Measurements from ENCODE around the gene SLC22A31.
A peak's percentile ranks its signal among the peaks of the same experiment; 100 is the strongest.
"Not testable (repeated sequence)": the region's sequence is repeated elsewhere in the genome, so short reads cannot be mapped to it uniquely, and the experiment has no call there.

Gene SLC22A31

DNA sequence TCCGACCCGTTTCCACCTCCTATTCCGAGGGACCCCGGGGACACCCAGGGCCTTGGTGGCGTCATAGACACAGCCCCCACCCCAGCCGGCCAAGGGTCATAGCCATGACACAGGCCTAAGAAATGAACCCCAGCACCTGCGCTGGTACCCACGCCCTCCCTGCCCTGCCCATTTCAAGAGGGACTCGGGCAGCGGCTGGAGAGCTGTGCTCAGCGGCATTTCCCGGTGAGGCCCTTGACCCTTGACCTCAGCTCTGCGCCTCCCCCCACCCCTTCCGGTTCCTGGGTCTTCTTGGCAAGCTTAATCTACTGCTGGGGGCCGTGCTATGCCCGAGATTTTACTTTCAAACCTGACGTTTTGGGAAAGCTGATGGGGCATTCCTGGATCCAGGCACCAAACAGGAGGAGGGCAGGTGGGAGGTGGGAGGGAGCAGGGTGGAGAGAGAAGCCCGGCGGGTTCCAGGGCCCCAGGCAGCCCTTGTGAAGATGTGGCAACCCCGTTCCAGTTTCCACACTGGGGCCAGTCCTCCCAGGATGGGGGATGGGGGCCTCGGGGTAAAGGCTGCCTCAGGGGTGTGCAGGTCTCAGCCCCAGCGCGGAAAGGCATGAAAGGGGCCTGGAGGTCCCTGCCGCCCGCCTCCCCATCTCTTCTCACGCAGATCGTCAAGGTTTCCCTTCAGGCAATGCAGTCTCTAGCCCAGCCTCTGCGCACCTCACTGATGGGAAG is at the start of gene SLC22A31:
SLC22A31 (minus strand) TSS at position 414 of the 726 bp plus-strand sequence; CDS start at position 378, 36 bp downstream.
- no peak for DNase-seq (ENCODE audit: low spot score)

GRCh38 chr16:89248196-89248982 is 48.1 kb upstream of the SLC22A31 start:
- DNase-seq (ENCODE audit: low spot score): no peak

DNA sequence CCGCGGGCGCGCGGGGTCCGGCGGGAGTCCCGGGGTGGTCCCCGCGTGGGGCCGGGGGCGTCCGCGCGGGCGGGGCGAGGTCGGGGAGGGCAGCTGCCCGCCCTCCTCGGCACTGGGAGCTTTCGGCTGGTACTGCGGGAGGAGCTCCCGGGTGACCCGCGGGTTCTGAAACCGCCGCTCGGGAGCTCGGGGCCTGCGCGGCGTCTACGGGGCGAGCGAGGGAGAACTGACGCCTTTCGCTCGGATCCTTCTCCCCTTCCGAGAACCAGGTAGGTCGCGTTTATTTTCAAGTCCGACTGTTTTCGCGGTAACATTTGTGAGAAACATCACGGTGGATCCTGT is 47.4 kb upstream of the SLC22A31 start:
- not testable (repeated sequence) for DNase-seq (ENCODE audit: low spot score)

GRCh38 chr16:89246903-89247733 is 46.8 kb upstream of the SLC22A31 start:
- no peak for DNase-seq (ENCODE audit: low spot score)

DNA sequence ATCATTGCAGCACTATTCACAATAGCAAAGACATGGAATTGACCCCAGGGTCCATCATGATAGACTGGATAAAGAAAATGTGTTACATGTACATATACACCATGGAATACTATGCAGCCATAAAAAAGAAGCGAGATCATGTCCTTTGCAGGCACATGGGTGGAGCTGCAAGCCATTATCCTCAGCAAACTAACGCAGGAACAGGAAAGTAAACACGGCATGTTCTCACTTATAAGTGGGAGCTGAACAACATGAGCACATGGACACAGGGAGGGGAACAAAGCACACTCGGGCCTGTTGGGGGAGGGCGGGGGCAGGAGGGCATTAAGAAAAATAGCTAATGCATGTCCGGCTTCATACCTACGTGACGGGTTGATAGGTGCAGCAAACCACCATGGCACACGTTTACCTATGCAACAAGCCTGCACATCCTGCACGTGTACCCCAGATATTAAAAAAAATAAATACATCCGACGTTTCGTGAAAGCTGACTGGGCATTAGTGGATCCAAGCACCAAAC is 46.1 kb upstream of the SLC22A31 start:
- no peak for DNase-seq (ENCODE audit: low spot score)

DNA sequence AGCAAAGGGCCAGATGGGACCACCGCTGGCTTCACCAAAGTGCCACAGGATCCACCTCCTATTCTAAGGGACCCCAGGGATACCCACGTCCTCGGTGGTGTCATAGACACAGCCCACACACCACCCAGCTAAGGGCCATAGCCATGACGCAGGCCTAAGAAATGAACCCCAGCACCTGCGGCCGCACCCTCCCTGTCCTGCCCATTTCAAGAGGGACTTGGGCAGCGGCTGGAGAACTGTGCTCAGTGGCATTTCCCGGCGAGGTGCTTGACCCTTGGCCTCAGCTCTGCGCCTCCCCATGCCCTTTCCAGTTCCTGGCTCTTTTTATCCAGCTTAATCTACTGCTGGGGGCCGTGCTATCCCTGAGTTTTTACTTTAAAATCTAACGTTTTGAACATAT is 44.4 kb upstream of the SLC22A31 start:
- no peak for DNase-seq (ENCODE audit: low spot score)

DNA sequence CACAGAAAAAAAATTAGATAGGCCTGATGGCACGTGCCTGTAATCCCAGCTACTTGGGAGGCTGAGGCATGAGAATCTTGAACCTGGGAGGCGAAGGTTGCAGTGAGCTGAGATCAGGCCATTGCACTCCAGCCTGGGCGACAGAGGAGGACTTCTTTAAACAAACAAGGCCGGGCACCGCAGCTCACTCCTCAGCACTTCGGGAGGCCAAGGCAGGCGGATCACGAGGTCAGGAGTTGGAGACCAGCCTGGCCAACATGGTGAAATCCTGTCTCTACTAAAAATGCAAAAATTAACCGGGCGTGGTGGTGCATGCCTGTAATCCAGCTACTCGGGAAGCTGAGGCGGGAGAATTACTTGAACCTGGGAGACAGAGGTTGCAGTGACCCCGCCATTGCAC is 43.9 kb upstream of the SLC22A31 start:
- not testable (repeated sequence) for DNase-seq (ENCODE audit: low spot score)

GRCh38 chr16:89243664-89244063 is 43.3 kb upstream of the SLC22A31 start:
- no peak for DNase-seq (ENCODE audit: low spot score)

GRCh38 chr16:89242795-89243200 is 42.5 kb upstream of the SLC22A31 start:
- no peak for DNase-seq (ENCODE audit: low spot score)

- peak; percentile 81 for DNase-seq (ENCODE audit: low spot score)
Measured at GRCh38 chr16:89241187-89242007, 41.1 kb upstream of the SLC22A31 start.

DNA sequence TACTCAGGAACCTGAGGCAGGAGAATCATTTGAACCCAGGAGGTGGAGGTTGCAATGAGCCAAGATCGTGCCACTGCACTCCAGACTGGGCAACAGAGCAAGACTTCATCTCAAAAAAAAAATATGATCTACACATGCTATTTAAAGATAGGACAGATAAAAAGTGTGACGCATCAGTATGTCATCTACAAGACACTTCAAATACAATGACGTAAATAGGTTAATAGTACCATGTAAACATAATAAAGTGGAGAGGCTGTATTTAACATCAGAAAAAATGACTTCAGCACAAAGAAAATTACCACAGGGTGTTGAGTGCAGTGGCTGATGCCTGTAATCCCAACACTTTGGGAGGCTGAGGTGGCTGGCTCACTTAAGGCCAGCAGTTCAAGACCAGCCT is 37.4 kb upstream of the SLC22A31 start:
- DNase-seq (ENCODE audit: low spot score): peak; percentile 51

- no peak for DNase-seq (ENCODE audit: low spot score)
Measured at GRCh38 chr16:89233678-89234490, 33.5 kb upstream of the SLC22A31 start.

GRCh38 chr16:89232107-89232506 is 31.8 kb upstream of the SLC22A31 start:
- no peak for DNase-seq (ENCODE audit: low spot score)

DNA sequence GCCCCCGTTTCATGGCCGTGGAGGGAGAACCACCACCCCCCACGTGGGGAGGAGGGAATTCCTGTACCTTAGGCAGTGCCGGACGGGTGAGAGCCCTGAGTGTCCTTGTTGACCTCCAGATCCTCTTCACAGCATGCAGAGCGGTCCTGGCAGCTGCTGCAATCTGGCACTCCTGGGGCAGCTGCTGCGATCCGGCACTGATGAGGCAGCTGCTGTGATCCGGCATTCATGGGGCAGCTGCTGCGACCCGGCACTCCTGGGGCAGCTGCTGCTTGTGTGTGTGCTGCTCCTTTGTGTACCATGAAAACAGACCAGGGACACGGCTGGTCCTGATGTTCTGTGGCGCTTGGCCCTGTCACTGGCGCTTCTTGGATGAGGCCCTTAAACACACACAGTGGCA is 29.9 kb upstream of the SLC22A31 start:
- DNase-seq (ENCODE audit: low spot score): no peak

DNA sequence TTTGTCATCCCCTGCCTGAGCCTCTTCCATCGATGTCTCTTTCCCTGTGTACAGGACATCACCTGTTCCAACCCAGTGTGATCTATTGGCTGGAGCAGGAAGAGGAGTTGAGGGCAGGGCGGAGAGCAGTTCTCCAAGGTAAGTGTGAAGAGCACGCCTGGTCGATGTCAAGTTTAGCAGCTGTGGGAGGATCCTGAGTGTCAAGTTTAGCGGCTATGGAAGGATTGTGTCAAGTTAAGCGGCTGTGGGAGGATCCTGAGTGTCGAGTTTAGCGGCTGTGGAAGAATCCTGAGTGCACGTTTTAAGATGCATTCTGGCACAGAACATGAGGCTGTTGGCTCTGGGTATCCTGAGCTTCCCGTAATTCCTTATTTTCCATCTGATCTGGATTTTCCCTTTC is 24.3 kb upstream of the SLC22A31 start:
- no peak for DNase-seq (ENCODE audit: low spot score)

- DNase-seq (ENCODE audit: low spot score): no peak
Measured at GRCh38 chr16:89222931-89223330, 22.6 kb upstream of the SLC22A31 start.

- DNase-seq (ENCODE audit: low spot score): no peak
Measured at GRCh38 chr16:89221604-89222003, 21.3 kb upstream of the SLC22A31 start.

DNA sequence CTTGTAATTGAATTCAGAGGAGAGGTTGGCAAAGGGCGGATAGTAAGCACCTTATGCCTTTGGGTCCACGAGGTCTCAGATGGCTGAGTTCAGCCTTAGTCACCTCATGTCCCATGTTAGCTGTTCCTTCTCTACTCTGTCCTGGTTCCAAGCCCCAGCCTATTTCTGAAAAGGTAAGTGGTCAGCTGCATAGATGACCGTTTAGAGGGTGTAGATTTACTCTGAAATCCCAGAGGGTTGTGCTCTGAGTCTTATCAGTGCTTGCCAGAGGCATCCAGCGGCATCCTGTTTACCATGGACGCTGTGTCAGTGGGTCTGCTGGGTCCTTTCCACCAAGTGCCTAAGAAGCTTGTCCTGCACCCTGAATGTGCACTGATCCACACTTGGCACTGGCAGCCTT is 19.0 kb upstream of the SLC22A31 start:
- no peak for DNase-seq (ENCODE audit: low spot score)

DNA sequence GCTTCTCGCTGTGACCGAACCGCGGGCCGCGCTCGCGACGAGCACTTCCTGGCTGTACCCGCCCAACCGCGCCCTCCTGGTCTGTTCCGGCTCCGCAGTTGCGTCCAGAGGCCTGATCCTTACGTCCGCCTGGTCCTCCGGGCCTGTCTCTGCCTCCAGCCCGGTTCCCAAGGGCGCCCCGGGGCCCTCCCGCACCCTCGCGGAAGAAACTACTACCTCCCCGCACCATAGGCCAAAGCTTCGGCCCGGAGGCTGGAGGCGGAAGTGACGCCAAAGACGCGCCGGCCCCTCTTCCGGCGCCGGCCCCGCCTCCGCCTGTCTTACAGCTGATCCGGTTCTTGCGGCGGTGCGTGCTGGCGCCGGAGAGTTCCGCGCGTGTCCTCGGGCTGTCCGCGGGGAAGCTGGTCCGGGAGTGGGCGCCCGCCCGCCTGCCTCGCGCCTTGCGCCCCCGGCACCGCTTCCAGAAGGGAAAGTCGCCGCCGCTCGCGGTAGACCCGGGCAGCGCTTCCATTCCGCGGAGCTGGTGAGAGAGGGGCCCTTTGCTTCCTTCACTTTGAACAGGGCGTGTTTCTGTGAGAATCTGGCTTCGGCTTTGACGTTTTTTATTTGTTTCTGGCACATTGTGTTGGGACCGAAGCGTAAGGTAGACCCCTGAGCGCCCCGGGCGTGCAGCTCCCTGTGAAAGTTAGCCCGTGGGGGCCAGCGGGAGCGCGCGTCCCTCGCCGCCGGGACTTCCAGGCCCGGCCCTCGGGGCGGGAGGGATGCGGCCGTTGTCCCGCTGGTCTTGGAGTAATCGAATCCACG is 17.3 kb upstream of the SLC22A31 start, which contains the start of gene ZNF778:
ZNF778 (plus strand) TSS at position 316 of the 804 bp plus-strand sequence. CDS start 3,425 bp downstream, outside the sequence.
- DNase-seq (ENCODE audit: low spot score): peak; percentile 88

DNA sequence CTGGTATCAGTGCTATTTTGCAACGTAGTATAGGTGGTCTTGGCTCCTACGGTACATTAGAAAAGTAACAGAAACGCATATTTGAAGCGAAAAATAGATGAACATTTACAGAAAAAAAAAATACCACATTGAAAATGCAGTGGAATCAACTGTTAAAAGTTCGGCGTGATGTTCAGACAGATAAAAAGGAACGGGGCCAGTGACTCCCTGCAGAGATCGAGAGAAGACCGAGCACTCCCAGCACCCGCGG is 16.7 kb upstream of the SLC22A31 start:
- no peak for DNase-seq (ENCODE audit: low spot score)
